Measurements from ENCODE around the gene VIPR1. TPM values are rescaled to one million over a fixed set of nuclear protein-coding genes. Genes with fewer than 3 reads are reported as not detected.

VIPR1 gene
- total RNA-seq, 1 donor from 2014 or later: 5.8 TPM

DNA sequence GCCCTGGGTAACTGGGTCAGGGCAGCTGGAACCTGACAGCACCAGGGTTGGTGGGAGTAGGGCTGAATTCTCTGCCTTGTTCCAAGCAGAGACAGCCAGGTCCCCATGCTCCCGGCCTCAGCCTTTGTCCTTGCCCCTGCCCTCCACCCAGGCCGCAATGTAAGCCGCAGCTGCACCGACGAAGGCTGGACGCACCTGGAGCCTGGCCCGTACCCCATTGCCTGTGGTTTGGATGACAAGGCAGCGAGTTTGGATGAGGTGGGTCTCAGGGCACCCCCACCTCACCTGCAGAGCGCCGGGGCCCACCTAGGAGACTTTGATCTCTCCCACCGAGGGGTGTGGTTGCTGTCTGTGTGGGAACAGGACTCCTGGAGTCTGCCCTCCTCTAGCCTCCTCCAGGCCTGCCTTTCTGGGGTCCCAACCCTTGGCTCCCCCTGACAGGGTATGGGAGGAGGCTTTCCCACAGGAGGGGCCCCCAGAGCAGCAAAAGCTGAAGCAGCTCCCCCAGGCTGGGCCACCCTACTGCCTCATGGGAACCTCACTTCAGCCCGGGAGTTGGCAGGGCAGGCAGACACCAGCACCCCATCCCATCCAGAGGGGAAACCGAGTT is 23.4 kb downstream of the VIPR1 start:
- DNase-seq (ENCODE audit: low spot score) (no peak), ATAC-seq (no peak)
- intact Hi-C loops (cut with DNase I): no loop called here

DNA sequence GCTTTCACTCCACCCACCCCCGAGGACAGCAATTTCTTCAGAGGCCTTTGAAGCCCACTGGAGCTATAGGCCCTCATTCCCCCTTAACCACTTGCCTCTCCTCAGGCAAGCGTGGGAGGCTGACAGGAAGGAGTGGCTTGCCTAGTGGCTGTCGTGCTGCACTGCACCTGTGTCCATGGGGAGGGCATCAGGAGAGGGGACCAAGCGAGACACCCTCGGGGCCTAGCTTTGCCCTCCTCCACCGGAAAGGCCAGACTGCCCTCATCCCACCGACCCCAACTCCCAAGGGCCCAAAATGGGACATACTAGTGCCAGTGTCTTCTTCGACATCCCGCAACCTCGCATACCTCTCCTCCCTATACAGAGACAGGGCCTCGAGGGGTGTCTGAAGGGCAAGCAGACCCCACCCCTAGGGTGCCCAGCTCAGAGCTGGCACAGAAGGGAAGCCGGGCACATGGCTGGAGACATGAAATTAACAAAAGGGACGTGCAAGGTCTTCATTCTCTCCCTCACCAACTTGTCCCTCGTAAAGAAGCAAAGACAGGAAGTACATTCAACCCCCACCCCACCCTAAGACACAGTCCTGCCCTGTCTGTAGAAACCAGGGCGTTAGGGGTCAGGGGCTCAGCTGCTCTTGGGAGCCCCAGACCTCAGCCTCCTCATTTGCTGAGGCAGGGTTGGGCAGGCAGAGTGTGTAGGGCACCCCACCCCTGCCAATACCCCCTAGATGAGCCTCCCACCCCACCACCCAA is 24.3 kb downstream of the VIPR1 start:
- ATAC-seq: no peak
- DNase-seq (ENCODE audit: low spot score): no peak
- intact Hi-C loops (cut with DNase I): no loop called here

DNA sequence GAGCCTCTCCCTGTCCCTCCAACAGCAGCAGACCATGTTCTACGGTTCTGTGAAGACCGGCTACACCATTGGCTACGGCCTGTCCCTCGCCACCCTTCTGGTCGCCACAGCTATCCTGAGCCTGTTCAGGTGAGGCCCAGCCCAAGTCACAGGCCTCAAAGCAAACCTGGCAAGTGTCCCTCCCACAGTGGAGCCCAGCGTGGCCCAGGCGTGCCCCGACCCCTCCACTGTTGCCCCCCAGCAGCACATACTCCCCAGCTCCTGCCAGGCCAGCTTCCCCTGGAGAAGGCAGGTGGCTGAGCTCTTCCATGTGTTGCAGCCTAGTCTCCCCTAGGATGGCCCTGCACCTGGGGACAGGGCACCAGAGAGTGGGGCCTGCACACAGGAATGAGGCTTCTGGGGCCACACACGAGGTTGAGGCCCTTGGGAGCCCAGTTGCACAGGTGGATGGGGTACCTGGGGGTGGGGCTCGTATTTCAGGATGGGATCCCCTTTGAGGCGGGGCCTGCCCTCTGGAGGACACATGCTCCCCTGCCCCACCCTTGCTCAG is 25.0 kb downstream of the VIPR1 start:
- ATAC-seq (no peak), DNase-seq (ENCODE audit: low spot score) (no peak)
- intact Hi-C loops (cut with DNase I): no loop called here

DNA sequence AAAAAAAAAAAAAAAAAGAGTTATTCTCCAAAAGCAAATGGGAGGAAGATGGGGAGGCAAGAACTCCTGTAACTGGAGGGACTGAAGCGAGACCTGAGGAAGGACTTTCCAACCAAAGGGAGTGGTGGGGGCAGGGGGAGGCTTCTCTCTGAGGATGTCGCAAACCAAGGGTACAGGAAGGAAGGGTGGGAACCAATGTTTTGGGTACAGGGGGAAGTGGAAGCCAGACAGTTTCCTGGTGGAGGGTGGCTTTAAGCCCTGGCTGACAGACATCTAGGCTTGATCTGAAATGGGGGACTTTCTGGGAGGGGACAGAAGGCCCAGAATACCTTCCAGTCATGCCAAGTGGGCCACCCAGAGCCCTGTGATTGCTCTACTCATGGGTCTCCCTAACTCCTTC is 27.0 kb downstream of the VIPR1 start:
- ATAC-seq (no peak), DNase-seq (ENCODE audit: low spot score) (no peak)
- intact Hi-C loops (cut with DNase I): no loop called here

DNA sequence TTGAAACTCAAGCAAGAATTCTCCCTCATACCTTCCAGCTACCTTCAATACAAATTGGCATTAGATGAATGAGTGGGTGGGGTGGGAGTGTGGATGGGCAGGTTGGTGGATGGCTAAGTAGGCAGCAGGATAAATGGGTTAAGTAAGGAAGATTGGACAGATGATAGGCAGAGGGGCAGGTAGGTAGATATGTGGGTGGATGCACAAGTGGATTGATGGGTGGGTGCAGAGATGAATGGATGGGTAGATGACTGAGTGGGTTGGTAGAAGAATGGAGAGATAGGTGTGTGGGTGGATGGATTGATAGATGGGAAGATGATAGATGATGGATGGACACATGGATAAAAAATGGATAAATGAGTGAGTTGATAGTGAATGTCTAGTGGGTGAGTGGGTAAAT is 27.6 kb downstream of the VIPR1 start:
- intact Hi-C loops (cut with DNase I): no loop called here
- no peak for DNase-seq (ENCODE audit: low spot score)
- ATAC-seq: no peak

DNA sequence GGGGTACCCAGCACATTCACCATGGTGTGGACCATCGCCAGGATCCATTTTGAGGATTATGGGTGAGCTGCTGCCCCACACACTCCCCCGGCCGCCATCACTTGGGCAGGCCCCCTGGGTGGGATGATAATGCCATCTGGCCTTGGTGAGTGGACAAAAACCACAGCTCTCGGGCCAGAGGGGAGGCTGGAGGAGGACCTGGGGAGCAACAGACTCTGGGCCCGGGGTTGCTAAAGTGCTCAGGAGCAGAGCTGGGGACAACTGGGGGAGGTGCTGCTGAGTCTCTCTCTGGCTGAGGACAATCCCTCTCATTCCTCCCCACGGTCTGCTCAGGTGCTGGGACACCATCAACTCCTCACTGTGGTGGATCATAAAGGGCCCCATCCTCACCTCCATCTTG is 29.0 kb downstream of the VIPR1 start:
- no peak for DNase-seq (ENCODE audit: low spot score)
- ATAC-seq: no peak
- intact Hi-C loops (cut with DNase I): no loop called here

DNA sequence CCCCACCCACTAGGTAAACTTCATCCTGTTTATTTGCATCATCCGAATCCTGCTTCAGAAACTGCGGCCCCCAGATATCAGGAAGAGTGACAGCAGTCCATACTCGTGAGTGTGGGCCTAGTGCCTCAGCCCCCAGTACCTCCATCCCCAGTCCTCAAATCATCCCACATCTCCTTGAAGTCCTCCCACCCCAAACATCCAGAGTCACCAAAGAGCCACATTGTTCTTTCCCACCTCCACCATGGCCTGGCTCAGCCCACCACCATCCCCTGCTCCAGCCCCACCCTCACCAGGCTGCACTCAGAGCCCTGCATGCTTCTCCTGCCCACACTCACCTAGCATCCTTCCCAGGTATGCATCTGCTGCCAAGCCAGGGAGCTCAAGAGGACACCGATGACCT is 29.8 kb downstream of the VIPR1 start:
- peak; percentile 37 for DNase-seq (ENCODE audit: low spot score)
- no peak for ATAC-seq
- intact Hi-C loops (cut with DNase I): no loop called here

DNA sequence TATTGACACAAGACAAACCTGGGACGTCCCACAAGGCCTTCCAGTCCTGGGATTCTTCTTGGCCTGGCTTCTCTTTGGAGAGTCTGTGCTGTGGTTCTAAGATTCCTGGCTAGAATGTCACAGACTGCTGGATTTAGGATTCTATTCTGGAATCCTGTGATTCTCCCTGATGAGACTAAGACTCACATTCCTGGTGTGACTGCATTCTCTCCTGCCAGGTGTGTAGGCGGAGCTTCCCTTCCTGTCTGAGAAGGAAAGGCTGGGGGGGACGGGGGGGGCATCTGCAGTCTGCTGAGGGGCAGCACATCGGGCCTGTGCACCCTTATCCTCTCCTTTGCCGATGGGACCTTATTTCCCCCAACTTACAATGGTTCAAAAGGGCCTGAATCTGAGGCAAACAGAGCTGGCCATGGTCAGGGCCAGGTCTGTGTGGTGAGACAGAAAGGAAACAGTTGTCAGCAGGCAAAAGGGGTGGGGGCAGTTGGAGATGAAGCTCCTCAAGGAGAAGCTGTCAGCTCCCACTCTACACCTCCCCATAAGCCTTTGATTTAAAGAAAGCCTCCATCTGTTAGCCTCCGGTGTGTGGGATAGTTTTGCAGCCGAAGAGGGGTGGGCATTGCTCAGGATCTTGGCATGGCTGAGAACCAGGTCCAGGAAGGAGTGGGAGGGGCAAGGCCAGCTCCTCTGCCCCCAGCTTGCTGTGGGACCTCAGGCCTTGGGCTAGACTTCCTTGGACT is 30.9 kb downstream of the VIPR1 start:
- no peak for ATAC-seq
- no peak for DNase-seq (ENCODE audit: low spot score)
- intact Hi-C loops (cut with DNase I): no loop called here

DNA sequence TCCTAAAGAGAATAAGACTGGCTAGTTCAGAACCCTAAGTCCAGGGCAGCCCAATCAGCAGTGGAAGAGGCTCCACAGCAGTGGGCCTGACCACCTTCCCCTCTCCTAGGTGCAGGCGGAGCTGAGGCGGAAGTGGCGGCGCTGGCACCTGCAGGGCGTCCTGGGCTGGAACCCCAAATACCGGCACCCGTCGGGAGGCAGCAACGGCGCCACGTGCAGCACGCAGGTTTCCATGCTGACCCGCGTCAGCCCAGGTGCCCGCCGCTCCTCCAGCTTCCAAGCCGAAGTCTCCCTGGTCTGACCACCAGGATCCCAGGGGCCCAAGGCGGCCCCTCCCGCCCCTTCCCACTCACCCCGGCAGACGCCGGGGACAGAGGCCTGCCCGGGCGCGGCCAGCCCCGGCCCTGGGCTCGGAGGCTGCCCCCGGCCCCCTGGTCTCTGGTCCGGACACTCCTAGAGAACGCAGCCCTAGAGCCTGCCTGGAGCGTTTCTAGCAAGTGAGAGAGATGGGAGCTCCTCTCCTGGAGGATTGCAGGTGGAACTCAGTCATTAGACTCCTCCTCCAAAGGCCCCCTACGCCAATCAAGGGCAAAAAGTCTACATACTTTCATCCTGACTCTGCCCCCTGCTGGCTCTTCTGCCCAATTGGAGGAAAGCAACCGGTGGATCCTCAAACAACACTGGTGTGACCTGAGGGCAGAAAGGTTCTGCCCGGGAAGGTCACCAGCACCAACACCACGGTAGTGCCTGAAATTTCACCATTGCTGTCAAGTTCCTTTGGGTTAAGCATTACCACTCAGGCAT is 33.7 kb downstream of the VIPR1 start:
- ATAC-seq (no peak), DNase-seq (ENCODE audit: low spot score) (no peak)
- intact Hi-C loops (cut with DNase I): no loop called here

DNA sequence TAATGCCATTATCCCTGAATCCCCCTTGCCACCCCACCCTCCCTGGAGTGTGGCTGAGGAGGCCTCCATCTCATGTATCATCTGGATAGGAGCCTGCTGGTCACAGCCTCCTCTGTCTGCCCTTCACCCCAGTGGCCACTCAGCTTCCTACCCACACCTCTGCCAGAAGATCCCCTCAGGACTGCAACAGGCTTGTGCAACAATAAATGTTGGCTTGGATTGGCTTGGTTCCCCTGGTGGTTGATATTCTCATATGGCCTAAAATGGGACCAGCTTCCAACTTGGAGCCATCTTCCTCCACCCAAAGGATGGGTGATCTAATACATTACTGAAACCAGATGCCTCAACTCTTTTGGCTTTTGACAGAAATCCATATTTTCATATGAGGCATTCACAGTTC is 34.9 kb downstream of the VIPR1 start:
- no peak for DNase-seq (ENCODE audit: low spot score)
- intact Hi-C loops (cut with DNase I): no loop called here
- no peak for ATAC-seq

DNA sequence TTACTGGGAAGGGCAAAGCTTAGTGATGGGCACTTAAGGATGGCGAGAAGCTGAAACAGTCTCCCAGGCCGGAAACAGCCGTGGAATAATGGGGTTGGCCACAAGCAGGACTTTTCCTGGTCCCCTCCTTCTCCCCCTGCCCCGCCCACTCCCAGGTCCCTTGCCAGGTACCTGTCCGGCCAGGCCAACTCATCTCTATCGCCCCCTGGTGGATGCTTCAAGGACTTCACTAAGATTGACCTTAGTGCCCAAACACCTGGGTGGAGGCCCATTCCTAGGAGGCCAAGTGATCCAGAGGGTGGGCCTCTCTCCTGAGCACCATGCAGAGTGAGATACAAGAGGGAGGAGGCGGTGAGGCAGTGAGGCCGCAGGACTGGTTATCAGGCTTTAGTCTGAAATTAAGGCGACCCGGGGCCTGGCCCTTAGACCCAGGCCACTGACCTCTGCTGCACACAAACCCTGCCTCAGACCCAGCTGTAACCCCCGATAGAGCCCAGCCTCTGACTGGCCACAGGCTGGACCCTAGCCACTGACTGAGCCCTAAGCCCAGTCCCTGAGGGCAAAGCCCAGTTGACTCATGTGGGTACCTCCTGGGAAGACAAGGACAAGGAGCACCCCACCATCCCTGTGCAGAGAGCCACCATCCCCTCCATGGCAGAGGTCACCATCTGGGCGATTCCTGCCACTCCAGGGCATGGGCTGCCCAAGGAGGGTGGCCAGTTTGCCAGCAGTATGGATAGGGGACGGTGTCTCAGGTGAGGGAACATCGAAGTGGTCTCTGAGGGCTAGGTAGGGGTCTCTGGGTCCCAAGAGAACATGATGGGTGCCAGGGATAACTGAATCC is 37.6 kb downstream of the VIPR1 start:
- intact Hi-C loops (cut with DNase I): no loop called here
- ATAC-seq (peak; percentile 47), DNase-seq (ENCODE audit: low spot score) (no peak)

DNA sequence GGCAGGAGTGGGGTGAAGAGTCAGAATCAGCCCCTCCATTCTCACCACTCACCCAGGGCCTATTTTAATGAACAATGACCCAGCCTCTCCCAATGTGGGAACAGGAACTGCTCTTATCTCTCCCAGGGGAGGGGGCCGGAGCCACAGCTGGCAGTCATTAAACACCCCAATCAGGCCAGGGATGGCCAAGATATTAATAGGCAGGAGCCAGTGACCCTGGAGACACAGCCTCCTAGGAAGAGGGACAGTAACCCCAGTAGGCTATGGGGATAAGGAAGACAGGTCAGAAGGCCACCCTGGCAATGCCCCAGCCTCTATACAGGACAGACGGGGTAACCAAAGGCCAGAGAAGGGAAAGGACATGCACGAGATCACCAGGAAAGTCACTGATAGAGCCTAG is 38.6 kb downstream of the VIPR1 start:
- no peak for ATAC-seq
- no peak for DNase-seq (ENCODE audit: low spot score)
- intact Hi-C loops (cut with DNase I): no loop called here

DNA sequence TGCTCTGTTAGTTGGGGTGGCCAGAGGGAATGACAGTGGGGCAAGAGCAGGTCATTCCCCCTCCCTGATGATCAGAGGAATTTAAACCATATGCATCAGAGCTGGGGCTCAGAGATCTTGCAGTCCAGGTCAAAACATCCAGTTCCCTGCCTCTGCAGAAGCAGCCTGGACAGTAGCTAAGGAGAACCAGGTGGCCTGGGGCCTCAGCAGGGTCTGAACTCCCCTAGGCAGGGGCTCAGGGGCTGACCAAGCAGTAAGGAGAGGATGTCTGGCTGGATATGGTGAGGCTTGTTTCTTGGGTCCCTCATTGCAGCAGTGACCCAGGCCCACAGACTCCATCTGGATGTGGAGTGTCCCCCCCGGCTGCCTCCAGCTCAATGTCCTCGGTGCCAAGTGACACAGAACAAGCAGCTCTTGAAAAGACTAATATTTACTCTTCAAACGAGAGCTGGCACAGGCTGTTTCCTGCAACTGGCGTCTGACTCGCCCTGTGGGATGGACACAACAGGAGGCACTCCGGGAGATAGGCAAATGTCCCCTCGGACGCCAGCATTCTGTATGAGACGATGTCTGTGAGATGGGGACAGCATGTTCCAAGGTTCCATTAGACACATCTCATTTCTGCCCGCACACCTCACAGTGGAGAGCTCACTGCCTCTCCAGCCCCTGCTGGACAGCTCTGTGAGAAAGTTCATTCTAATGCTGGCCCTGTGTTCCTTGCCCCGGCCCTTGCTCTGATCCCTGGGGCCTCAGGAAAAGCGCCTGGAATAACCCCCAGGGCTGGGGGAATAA is 42.2 kb downstream of the VIPR1 start:
- DNase-seq (ENCODE audit: low spot score) (no peak), ATAC-seq (peak; percentile 47)
- intact Hi-C loops (cut with DNase I): no loop called here

DNA sequence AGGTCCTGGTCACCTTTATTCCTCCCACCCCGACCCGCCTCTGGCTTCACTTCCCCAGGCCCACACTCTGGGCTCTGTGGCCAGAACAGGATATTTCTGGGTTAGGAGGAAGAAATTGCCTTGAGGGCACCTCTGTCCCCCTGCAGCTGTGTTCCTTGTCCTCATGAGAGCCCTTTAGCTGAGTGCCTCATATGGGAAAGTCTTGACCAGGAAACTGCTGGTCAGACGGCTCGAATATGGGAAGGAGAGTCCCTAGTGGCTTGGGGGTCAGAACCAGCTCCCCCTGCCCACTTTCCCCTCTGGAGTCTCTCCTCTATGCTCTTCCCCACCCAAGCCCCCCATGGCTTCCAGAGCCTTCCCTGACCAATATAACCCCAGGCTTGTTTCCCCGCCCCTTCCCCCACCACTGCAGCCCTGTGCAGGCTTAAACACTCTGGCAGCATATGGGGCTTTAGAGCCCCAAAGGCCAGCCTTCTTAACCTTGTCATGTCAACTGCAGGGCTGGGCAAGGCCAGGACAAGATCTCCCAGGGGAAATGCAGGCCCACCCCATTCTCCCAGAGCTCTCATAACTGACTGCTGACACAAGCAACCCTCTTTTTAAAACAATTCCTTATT is 42.9 kb downstream of the VIPR1 start:
- intact Hi-C loops (cut with DNase I): no loop called here
- DNase-seq (ENCODE audit: low spot score) (no peak), ATAC-seq (no peak)

DNA sequence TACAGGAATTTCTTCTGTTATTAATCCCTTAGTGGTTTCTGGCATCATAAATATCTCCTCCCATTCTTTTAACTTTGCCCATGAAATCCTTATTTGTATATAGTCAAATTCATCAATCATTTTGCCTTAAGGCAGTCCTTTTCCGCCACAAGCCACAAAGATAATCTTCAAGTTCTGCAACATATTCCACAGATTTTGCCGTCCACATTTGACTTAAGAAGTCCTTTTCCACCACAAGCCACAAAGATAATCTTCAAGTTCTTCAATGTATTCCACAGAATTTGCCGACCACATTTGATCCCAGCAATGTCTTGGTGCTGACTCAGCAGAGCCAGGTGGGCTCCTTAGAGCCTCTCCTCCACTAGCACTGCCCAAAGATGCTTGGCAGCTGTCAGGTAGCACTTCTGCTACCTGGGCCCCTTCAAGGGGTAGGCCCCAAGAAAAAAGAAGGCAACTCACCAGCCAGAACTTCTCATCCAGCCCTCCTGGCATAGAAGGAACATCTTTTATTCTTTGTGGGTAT is 44.3 kb downstream of the VIPR1 start:
- ATAC-seq: no peak
- DNase-seq (ENCODE audit: low spot score): no peak
- intact Hi-C loops (cut with DNase I): no loop called here

DNA sequence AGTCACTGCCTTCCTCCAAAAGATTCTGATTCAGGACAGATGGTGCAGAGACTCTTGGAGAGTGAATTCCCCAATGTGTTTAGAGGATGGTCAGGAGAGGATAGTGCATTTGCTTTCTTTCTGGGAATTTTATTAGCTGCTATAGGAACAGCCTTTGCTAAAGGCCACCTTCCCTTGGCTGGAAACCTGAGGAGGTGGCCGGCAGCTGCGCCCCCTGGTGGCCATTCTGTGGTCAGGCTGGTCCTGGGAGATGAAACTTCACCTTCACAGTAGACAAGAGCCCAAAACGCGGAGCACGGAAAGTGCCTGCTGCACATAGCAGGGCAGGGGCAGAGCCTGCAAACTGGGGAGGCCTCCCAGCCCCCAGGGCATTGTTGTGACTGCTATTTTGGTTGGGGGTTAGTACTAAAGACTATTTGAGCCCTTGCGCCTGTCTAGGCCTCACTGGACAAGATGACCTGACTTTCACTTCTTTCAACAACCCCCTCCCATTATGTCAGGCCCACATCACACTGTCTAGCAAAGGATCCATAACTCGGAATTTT is 45.0 kb downstream of the VIPR1 start:
- intact Hi-C loops (cut with DNase I): no loop called here
- DNase-seq (ENCODE audit: low spot score) (peak; percentile 80), ATAC-seq (peak; percentile 73)

DNA sequence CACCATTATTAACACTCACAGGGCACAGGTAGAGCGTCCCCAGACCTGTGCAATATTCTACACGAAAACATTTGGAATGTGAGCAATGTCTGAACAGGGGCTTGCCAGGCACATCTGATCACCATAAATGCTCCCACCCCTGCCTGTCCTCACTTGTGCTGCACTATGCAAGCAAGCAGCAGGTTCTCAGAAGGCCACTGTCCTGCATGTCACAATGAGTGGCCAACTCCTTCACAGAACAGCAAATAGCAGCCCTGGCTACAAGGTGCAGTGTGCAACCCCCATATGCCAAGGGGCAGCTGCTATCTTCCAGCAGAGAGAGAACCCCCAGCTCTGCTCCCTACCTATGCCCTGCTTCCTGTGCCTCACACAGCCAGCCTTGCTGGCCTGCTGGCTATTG is 46.7 kb downstream of the VIPR1 start:
- DNase-seq (ENCODE audit: low spot score): no peak
- intact Hi-C loops (cut with DNase I): no loop called here
- ATAC-seq: no peak

Measured in sciatic nerve (tissue), 2 donors.